H9 (cell line): ENCODE measurements around the gene TUBGCP6. TPM values are rescaled to one million over a fixed set of nuclear protein-coding genes. Genes with fewer than 3 reads are reported as not detected.
A peak's percentile ranks its signal among the peaks of the same experiment; 100 is the strongest.

Source experiments
- DNase-seq: peaks from one replicate; pipeline ENCODE4 v3.0.0-alpha.2; 2017
- H2AFZ ChIP-seq: one replicate; pipeline ENCODE4 v1.6.1; 2013; ENCODE audit warnings: mild to moderate bottlenecking, low read length, control low read depth, moderate library complexity
- H2AK5ac ChIP-seq: 2 replicates; pipeline ENCODE4 v1.6.1; 2013; ENCODE audit warnings: low read length, control low read depth, mixed read lengths; ENCODE audit not compliant: insufficient read length
- H2BK120ac ChIP-seq: one replicate; pipeline ENCODE4 v1.6.1; 2013; ENCODE audit warnings: low read depth, mild to moderate bottlenecking, low read length, control low read depth, inconsistent platforms; ENCODE audit not compliant: poor library complexity, severe bottlenecking
- H2BK12ac ChIP-seq: 2 replicates; pipeline ENCODE4 v1.6.1; 2013; ENCODE audit warnings: low read length, control low read depth, mixed read lengths, low read depth; ENCODE audit not compliant: insufficient read length
- H2BK15ac ChIP-seq: 2 replicates; pipeline ENCODE4 v1.6.1; 2013; ENCODE audit warnings: low read depth, low read length, control low read depth
- H2BK20ac ChIP-seq: one replicate; pipeline ENCODE4 v1.6.1; 2013; ENCODE audit warnings: low read depth, mild to moderate bottlenecking, low read length, control low read depth, inconsistent platforms; ENCODE audit not compliant: poor library complexity, severe bottlenecking
- H2BK5ac ChIP-seq: 2 replicates; pipeline ENCODE4 v1.6.1; 2013; ENCODE audit warnings: low read length, control low read depth, mixed read lengths; ENCODE audit not compliant: insufficient read length
- H3K14ac ChIP-seq: 2 replicates; pipeline ENCODE4 v1.6.1; 2013; ENCODE audit warnings: low read length, control low read depth; ENCODE audit not compliant: insufficient read depth
- H3K18ac ChIP-seq: 2 replicates; pipeline ENCODE4 v1.6.1; 2013; ENCODE audit warnings: low read depth, mild to moderate bottlenecking, mixed read lengths, low read length, control low read depth; ENCODE audit not compliant: insufficient read length
- H3K23ac ChIP-seq: 2 replicates; pipeline ENCODE4 v1.6.1; 2013; ENCODE audit warnings: low read length, control low read depth, mixed read lengths, low read depth; ENCODE audit not compliant: insufficient read length
- H3K23me2 ChIP-seq: 2 replicates; pipeline ENCODE4 v1.6.1; 2013; ENCODE audit warnings: low read depth, mild to moderate bottlenecking, mixed read lengths, low read length, control low read depth; ENCODE audit not compliant: insufficient read length, poor library complexity, severe bottlenecking
- H3K27ac ChIP-seq: 2 replicates; pipeline ENCODE4 v1.5.1; 2013; ENCODE audit warnings: low read length, control low read depth, mixed read lengths, low read depth; ENCODE audit not compliant: insufficient read length
- H3K27me3 ChIP-seq: 2 replicates; pipeline ENCODE4 v1.6.1; 2013; ENCODE audit warnings: low read length, control low read depth, inconsistent platforms; ENCODE audit not compliant: insufficient read depth
- H3K4ac ChIP-seq: 2 replicates; pipeline ENCODE4 v1.6.1; 2013; ENCODE audit warnings: low read depth, mild to moderate bottlenecking, control low read depth, inconsistent platforms, low read length, moderate library complexity
- H3K4me1 ChIP-seq: 2 replicates; pipeline ENCODE4 v1.6.1; 2013; ENCODE audit warnings: low read length, control low read depth, inconsistent platforms; ENCODE audit not compliant: insufficient read depth
- H3K4me2 ChIP-seq: 2 replicates; pipeline ENCODE4 v1.6.1; 2013; ENCODE audit warnings: low read length, control low read depth, mixed read lengths; ENCODE audit not compliant: insufficient read length, insufficient read depth
- H3K56ac ChIP-seq: 2 replicates; pipeline ENCODE4 v1.6.1; 2013; ENCODE audit warnings: low read depth, mild to moderate bottlenecking, mixed read lengths, low read length, control low read depth; ENCODE audit not compliant: insufficient read length
- H3K79me1 ChIP-seq: 2 replicates; pipeline ENCODE4 v1.6.1; 2013; ENCODE audit warnings: low read depth, mild to moderate bottlenecking, moderate library complexity, low read length, control low read depth, inconsistent platforms; ENCODE audit not compliant: insufficient read depth, poor library complexity, severe bottlenecking
- H3K79me2 ChIP-seq: 2 replicates; pipeline ENCODE4 v1.6.1; 2013; ENCODE audit warnings: low read length, control low read depth, inconsistent platforms; ENCODE audit not compliant: insufficient read depth
- H3K9ac ChIP-seq: 2 replicates; pipeline ENCODE4 v1.6.1; 2013; ENCODE audit warnings: low read length, control low read depth, mixed read lengths; ENCODE audit not compliant: insufficient read length; ENCODE audit errors: extremely low read depth
- H3K9me3 ChIP-seq: one replicate; pipeline ENCODE4 v1.6.1; 2013; ENCODE audit warnings: low read depth, low read length, inconsistent platforms; ENCODE audit not compliant: control insufficient read depth
- H3T11ph ChIP-seq: one replicate; pipeline ENCODE4 v1.6.1; 2013; ENCODE audit warnings: mild to moderate bottlenecking, low read length, control low read depth, inconsistent platforms
- H4K20me1 ChIP-seq: one replicate; pipeline ENCODE4 v1.6.1; 2013; ENCODE audit not compliant: control insufficient read depth, insufficient read length, insufficient read depth
- H4K5ac ChIP-seq: 2 replicates; pipeline ENCODE4 v1.6.1; 2013; ENCODE audit warnings: low read depth, mild to moderate bottlenecking, mixed read lengths, low read length, control low read depth; ENCODE audit not compliant: insufficient read length
- H4K8ac ChIP-seq: replicated peaks from 2 replicates; pipeline ENCODE4 v1.6.1; 2013; ENCODE audit warnings: low read length, control low read depth, mixed read lengths, low read depth; ENCODE audit not compliant: insufficient read length
- H4K91ac ChIP-seq: 2 replicates; pipeline ENCODE4 v1.6.1; 2013; ENCODE audit warnings: low read depth, mild to moderate bottlenecking, moderate library complexity, mixed read lengths, low read length, control low read depth; ENCODE audit not compliant: insufficient read length
- H3K27ac Mint-ChIP-seq, 3 experiments: 2 replicates in 2 of 3; 3 replicates in 1 of 3; pipeline ENCODE4 v1.8.0; 2020 to 2021; ENCODE audit warnings: mixed read lengths in 3 of 3, mild to moderate bottlenecking in 1 of 3, moderate library complexity in 1 of 3
- H3K27me3 Mint-ChIP-seq: 2 replicates; pipeline ENCODE4 v1.8.0; 2021; ENCODE audit warnings: low read depth, mild to moderate bottlenecking, moderate library complexity, mixed read lengths
- H3K36me3 Mint-ChIP-seq, 3 experiments: 2 replicates in 2 of 3; 3 replicates in 1 of 3; pipeline ENCODE4 v1.8.0; 2020 to 2021; ENCODE audit warnings: low read depth in 3 of 3, mixed read lengths in 3 of 3; ENCODE audit not compliant: insufficient read depth in 1 of 3
- H3K4me1 Mint-ChIP-seq, 2 experiments: 2 replicates each; pipeline ENCODE4 v1.8.0; 2020; ENCODE audit warnings: mixed read lengths in 2 of 2
- H3K4me3 Mint-ChIP-seq, 2 experiments: 2 replicates in 1 of 2; 3 replicates in 1 of 2; pipeline ENCODE4 v1.8.0; 2020 to 2021; ENCODE audit warnings: mild to moderate bottlenecking in 2 of 2, mixed read lengths in 2 of 2, moderate library complexity in 1 of 2
- H3K9me3 Mint-ChIP-seq, 2 experiments: 2 replicates in 1 of 2; 3 replicates in 1 of 2; pipeline ENCODE4 v1.8.0; 2020; ENCODE audit warnings: mild to moderate bottlenecking in 2 of 2, mixed read lengths in 2 of 2, moderate library complexity in 1 of 2
- CTCF ChIP-seq: fragments of 200-600 bp; sonication (generic); conservative IDR thresholded peaks from 3 replicates; pipeline ENCODE4 v1.8.0; 2021; ENCODE audit warnings: antibody characterized with exemption, mild to moderate bottlenecking
- WGBS: extraction: QIAGEN DNeasy Blood & Tissue Kit; methylation state at CpG from one replicate; pipeline ENCODE4 v1.1.7; 2013; ENCODE audit warnings: missing lambda C conversion rate, low lambda C conversion rate, mixed read lengths; ENCODE audit not compliant: insufficient read length; ENCODE audit errors: extremely low coverage; 5-methylcytosine and 5-hydroxymethylcytosine counted together
- total RNA-seq: library from RNA; stranded (reverse); gene quantifications from 2 replicates; pipeline ENCODE4 v1.2.1, GENCODE V29; 2021

The TUBGCP6 gene
- total RNA-seq, 1 experiment from 2014 or later, result 29.0 TPM

GRCh38 chr22:50236731-50237409 lies 8.0 kb downstream of the TUBGCP6 start:
- H3K56ac ChIP-seq, result no peak overlapping the region
- no peak overlapping the region for H3K9ac ChIP-seq
- H3K18ac ChIP-seq, result no peak overlapping the region
- no peak overlapping the region for H3K4me2 ChIP-seq
- H3K4me1 ChIP-seq, result no peaks in the 10 kb centered on the region; the same call in 1 of the 2 replicates
- Mint-ChIP-seq H3K9me3 (peaks cover 6 to 10% of the 10 kb centered on the region in 2 experiments; a peak in 4 of 5 replicates), H3K36me3 (peaks cover 14 to 39% (median 35%) of the 10 kb centered on the region in 3 experiments), H3K27ac (peak overlapping the region in 2 of 3 experiments; percentile 49 to 87; a peak in 3 of 7 replicates), H3K4me1 (peaks cover 11 to 12% of the 10 kb centered on the region in 2 experiments), H3K27me3 (no peaks in the 10 kb centered on the region), H3K4me3 (no peak overlapping the region)
- H3K9me3 ChIP-seq, result no peaks in the 10 kb centered on the region
- no peak overlapping the region for H2AFZ ChIP-seq
- no peaks in the 10 kb centered on the region for H3K27me3 ChIP-seq
- no peaks in the 10 kb centered on the region for H3K79me1 ChIP-seq
- no peak overlapping the region for H4K91ac ChIP-seq
- H3K23ac ChIP-seq, result no peak overlapping the region
- H2BK20ac ChIP-seq, result no peak overlapping the region
- TF ChIP-seq CTCF, result peak; percentile 68
- H2BK15ac ChIP-seq, result no peak overlapping the region
- H2BK120ac ChIP-seq, result no peak overlapping the region
- WGBS, result no CpG with 5 or more reads among the region's 11 CpGs
- H3K79me2 ChIP-seq, result no peaks in the 10 kb centered on the region; the same call in 1 of the 2 replicates
- H2BK12ac ChIP-seq, result no peak overlapping the region
- H3K4ac ChIP-seq, result no peak overlapping the region
- no peak overlapping the region for H4K8ac ChIP-seq
- peaks cover 6% of the 10 kb centered on the region for H4K20me1 ChIP-seq
- no peak for DNase-seq
- H3T11ph ChIP-seq, result no peak overlapping the region
- no peak overlapping the region for H2AK5ac ChIP-seq
- no peaks in the 10 kb centered on the region for H3K23me2 ChIP-seq
- peak overlapping the region; percentile 35; the same call in 1 of the 2 replicates for H3K14ac ChIP-seq
- no peak overlapping the region for H4K5ac ChIP-seq
- no peak overlapping the region for H2BK5ac ChIP-seq
- no peak overlapping the region for H3K27ac ChIP-seq
